H1 (cell line): ENCODE data around the gene DIPK1A. TPM values are rescaled to one million over a fixed set of nuclear protein-coding genes. Genes with fewer than 3 reads are reported as not detected.

Experiments used
- CBX5 ChIP-seq: fragments of 300-800, 300-1000 bp; sonication (generic); IDR thresholded peaks from 2 replicates; pipeline ENCODE4 v1.7.1; 2016; ENCODE audit warnings: antibody characterized with exemption, low read length, low read depth
- CHD7 ChIP-seq: fragments of 300-600 bp; sonication (generic); IDR thresholded peaks from 2 replicates; pipeline ENCODE4 v1.7.1; 2012; ENCODE audit warnings: low read length, moderate library complexity, mild to moderate bottlenecking, inconsistent platforms; ENCODE audit not compliant: insufficient replicate concordance
- CREB1 ChIP-seq: IDR thresholded peaks from 2 replicates; pipeline ENCODE4 v1.6.1; 2012; ENCODE audit warnings: inconsistent platforms
- KDM5A ChIP-seq: fragments of 200-600 bp; IDR thresholded peaks from 2 replicates; pipeline ENCODE4 v1.7.1; 2012; ENCODE audit warnings: mild to moderate bottlenecking, low read length, inconsistent platforms, mixed read lengths
- RXRA ChIP-seq: IDR thresholded peaks from 2 replicates; pipeline ENCODE4 v1.6.1; 2011; ENCODE audit warnings: low read depth, mild to moderate bottlenecking, low read length, moderate library complexity; ENCODE audit not compliant: insufficient read depth
- SRF ChIP-seq: IDR thresholded peaks from 2 replicates; pipeline ENCODE4 v1.6.1; 2011; ENCODE audit warnings: mild to moderate bottlenecking, low read depth, low read length, moderate library complexity
- TAF1 ChIP-seq: IDR thresholded peaks from 2 replicates; pipeline ENCODE4 v1.6.1; 2011; ENCODE audit warnings: mild to moderate bottlenecking, low read depth, low read length
- TAF7 ChIP-seq: optimal IDR thresholded peaks from 2 replicates; pipeline ENCODE3; 2011; ENCODE audit warnings: low read depth, mild to moderate bottlenecking, inconsistent platforms, low read length, moderate library complexity, borderline replicate concordance
- polyA plus RNA-seq, 7 experiments: library from polyadenylated mRNA; depleted of rRNA in 3 of 7; stranded (reverse) in 5 of 7; unstranded in 2 of 7; fragments of >200 nt in 5 of 7; fragments of 200-250 nt in 2 of 7; gene quantifications; 1 replicate in 5 of 7; 2 replicates in 1 of 7; 4 replicates in 1 of 7; pipeline versions ENCODE4 v1.2.1 to v1.2.3, GENCODE V29; 2011 to 2013; ENCODE audit warnings: missing spikeins in 2 of 7, mixed read lengths in 2 of 7
- total RNA-seq: library from RNA; stranded (reverse); fragmentation: NEBNext Ultra II Directional; extraction: Animal tissue kit (Norgen Biotek cat#: 25700); gene quantifications from 2 replicates; pipeline ENCODE4 v1.2.1, GENCODE V29; 2021

DIPK1A gene
- total and polyA plus RNA-seq, 2 of the 8 experiments (the other 6 are each of a cell fraction or from before 2014, with no cell fraction given) = 2.5 to 5.0 TPM

GRCh38 chr1:92820024-92820423 is 141.2 kb downstream of the DIPK1A start (continued):
- TF ChIP-seq KDM5A (no peak), TAF7 (no peak), TAF1 (no peak), CBX5 (no peak), CREB1 (no peak), RXRA (no peak), CHD7 (no peak), SRF (no peak)
